DND-41 (cell line): Measurements from ENCODE around the gene JDP2.

Experiments
- ATAC-seq: fragments of 200-7000 bp; cut with Tn5 transposase; 3 replicates; pipeline ENCODE4 v1.9.1; 2021; ENCODE audit warnings: low read depth; ENCODE audit not compliant: insufficient read depth
- DNase-seq: peaks from one replicate; pipeline ENCODE4 v3.0.0-alpha.2; 2020
- H2AFZ ChIP-seq: 2 replicates; pipeline ENCODE4 v1.6.0; 2012; ENCODE audit warnings: low read depth, low read length
- H3K27ac ChIP-seq: 2 replicates; pipeline ENCODE4 v1.5.1; 2012; ENCODE audit warnings: low read length, inconsistent platforms
- H3K27me3 ChIP-seq: fragments of 200-600 bp; sonication (generic); 2 replicates; pipeline ENCODE4 v1.6.0; 2012; ENCODE audit warnings: low read length, mild to moderate bottlenecking, inconsistent platforms; ENCODE audit not compliant: insufficient read depth, poor library complexity
- H3K36me3 ChIP-seq: 2 replicates; pipeline ENCODE4 v1.5.1; 2012; ENCODE audit warnings: low read length, inconsistent platforms; ENCODE audit not compliant: insufficient read depth
- H3K4me1 ChIP-seq: 2 replicates; pipeline ENCODE4 v1.5.1; 2012; ENCODE audit warnings: mild to moderate bottlenecking, low read length; ENCODE audit not compliant: insufficient read depth
- H3K4me2 ChIP-seq: 2 replicates; pipeline ENCODE4 v1.6.0; 2012; ENCODE audit warnings: mild to moderate bottlenecking, moderate library complexity, low read length, inconsistent platforms; ENCODE audit not compliant: insufficient read depth
- H3K4me3 ChIP-seq, 2 experiments: fragments of 200-600 bp in 1 of 2; shearing (Covaris generic) in 1 of 2; 2 replicates each; pipeline ENCODE4 v1.5.1; 2012 to 2016; ENCODE audit warnings: inconsistent platforms in 2 of 2, low read length in 2 of 2, mild to moderate bottlenecking in 2 of 2, low read depth in 1 of 2, moderate library complexity in 1 of 2
- H3K79me2 ChIP-seq: 2 replicates; pipeline ENCODE4 v1.6.0; 2012; ENCODE audit warnings: low read length, inconsistent platforms; ENCODE audit not compliant: insufficient read depth
- H3K9ac ChIP-seq: 2 replicates; pipeline ENCODE4 v1.6.0; 2012; ENCODE audit warnings: low read depth, mild to moderate bottlenecking, inconsistent platforms, low read length, moderate library complexity
- H3K9me3 ChIP-seq: 2 replicates; pipeline ENCODE4 v1.5.1; 2012; ENCODE audit warnings: low read length, moderate library complexity, mild to moderate bottlenecking, inconsistent platforms; ENCODE audit not compliant: insufficient read depth, severe bottlenecking
- H4K20me1 ChIP-seq: 2 replicates; pipeline ENCODE4 v1.6.0; 2012; ENCODE audit warnings: low read length; ENCODE audit not compliant: insufficient read depth
- EZH2 ChIP-seq: IDR thresholded peaks from 3 replicates; pipeline ENCODE4 v1.6.1; 2012; ENCODE audit warnings: borderline replicate concordance, low read depth, mild to moderate bottlenecking, moderate library complexity, low read length, inconsistent platforms; ENCODE audit not compliant: severe bottlenecking
- TF ChIP-seq, protein P1 (sequence below): IDR thresholded peaks from 2 replicates; pipeline ENCODE4 v1.5.1; 2012; ENCODE audit warnings: borderline replicate concordance, low read length, moderate library complexity, mild to moderate bottlenecking; ENCODE audit not compliant: poor library complexity, severe bottlenecking; ENCODE audit errors: extremely low read depth

Gene JDP2

DNA sequence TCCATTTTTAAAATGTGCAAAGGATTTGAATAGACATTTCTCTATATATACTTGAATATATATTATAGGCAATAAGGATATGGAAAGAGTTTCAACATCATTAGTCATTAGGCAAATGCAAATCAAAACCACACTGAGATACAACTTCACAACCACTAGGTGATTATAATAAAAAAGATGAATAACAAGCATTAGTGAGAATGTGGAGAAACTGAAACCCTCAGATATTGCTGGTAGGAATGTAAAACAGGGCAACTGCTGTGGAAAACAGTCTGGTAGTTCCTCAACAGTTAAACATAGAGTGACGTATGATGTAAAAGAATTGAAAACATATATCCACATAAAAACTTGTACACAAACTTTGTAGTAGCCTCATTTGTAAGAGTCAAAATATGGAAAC is 82.7 kb downstream of the JDP2 start:
- H2AFZ ChIP-seq: no peak overlapping the region
- TF ChIP-seq, protein P1, sequence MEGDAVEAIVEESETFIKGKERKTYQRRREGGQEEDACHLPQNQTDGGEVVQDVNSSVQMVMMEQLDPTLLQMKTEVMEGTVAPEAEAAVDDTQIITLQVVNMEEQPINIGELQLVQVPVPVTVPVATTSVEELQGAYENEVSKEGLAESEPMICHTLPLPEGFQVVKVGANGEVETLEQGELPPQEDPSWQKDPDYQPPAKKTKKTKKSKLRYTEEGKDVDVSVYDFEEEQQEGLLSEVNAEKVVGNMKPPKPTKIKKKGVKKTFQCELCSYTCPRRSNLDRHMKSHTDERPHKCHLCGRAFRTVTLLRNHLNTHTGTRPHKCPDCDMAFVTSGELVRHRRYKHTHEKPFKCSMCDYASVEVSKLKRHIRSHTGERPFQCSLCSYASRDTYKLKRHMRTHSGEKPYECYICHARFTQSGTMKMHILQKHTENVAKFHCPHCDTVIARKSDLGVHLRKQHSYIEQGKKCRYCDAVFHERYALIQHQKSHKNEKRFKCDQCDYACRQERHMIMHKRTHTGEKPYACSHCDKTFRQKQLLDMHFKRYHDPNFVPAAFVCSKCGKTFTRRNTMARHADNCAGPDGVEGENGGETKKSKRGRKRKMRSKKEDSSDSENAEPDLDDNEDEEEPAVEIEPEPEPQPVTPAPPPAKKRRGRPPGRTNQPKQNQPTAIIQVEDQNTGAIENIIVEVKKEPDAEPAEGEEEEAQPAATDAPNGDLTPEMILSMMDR: no peak
- no peak for TF ChIP-seq EZH2
- no peak overlapping the region for H3K27ac ChIP-seq

DNA sequence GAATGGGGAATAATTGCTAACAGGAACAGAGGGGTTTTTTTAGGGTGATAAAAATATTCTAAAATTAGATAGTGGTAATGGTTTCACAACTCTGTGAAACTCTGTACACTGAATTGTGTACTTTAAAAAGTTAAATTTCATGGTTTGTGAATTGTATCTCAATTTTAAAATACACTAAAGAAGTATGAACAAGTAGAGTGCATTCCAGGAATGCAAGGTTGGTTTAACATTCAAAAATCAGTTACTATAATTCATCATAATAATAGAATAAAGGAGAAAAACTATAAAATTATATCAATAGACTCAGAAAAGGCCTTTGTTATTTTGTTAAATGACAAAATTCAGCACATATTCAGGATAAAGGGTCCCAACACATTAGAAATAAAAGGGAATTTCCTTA is 83.4 kb downstream of the JDP2 start:
- H3K27ac ChIP-seq: no peak overlapping the region
- no peaks in the 10 kb centered on the region for H3K4me1 ChIP-seq
- no peaks in the 10 kb centered on the region for H3K79me2 ChIP-seq
- no peak for DNase-seq
- no peaks in the 10 kb centered on the region for H3K27me3 ChIP-seq
- H3K4me3 ChIP-seq: no peak overlapping the region
- H3K9ac ChIP-seq: no peak overlapping the region
- no peak overlapping the region for H3K4me2 ChIP-seq
- TF ChIP-seq EZH2: no peak
- TF ChIP-seq, protein P1: no peak
- no peaks in the 10 kb centered on the region for H3K36me3 ChIP-seq
- H2AFZ ChIP-seq: no peak overlapping the region
- ATAC-seq: no peak
- no peaks in the 10 kb centered on the region for H3K9me3 ChIP-seq
- H4K20me1 ChIP-seq: no peaks in the 10 kb centered on the region

More for the DNA sequence above, 82.7 kb downstream of the JDP2 start:
- H3K27me3 ChIP-seq: no peaks in the 10 kb centered on the region
- H3K9me3 ChIP-seq: no peaks in the 10 kb centered on the region
- no peaks in the 10 kb centered on the region for H4K20me1 ChIP-seq
- DNase-seq (no peak), ATAC-seq (no peak)
- no peak overlapping the region for H3K9ac ChIP-seq
- H3K4me1 ChIP-seq: no peaks in the 10 kb centered on the region
- no peaks in the 10 kb centered on the region for H3K79me2 ChIP-seq
- no peak overlapping the region for H3K4me2 ChIP-seq
- H3K36me3 ChIP-seq: no peaks in the 10 kb centered on the region
- no peak overlapping the region for H3K4me3 ChIP-seq

DNA sequence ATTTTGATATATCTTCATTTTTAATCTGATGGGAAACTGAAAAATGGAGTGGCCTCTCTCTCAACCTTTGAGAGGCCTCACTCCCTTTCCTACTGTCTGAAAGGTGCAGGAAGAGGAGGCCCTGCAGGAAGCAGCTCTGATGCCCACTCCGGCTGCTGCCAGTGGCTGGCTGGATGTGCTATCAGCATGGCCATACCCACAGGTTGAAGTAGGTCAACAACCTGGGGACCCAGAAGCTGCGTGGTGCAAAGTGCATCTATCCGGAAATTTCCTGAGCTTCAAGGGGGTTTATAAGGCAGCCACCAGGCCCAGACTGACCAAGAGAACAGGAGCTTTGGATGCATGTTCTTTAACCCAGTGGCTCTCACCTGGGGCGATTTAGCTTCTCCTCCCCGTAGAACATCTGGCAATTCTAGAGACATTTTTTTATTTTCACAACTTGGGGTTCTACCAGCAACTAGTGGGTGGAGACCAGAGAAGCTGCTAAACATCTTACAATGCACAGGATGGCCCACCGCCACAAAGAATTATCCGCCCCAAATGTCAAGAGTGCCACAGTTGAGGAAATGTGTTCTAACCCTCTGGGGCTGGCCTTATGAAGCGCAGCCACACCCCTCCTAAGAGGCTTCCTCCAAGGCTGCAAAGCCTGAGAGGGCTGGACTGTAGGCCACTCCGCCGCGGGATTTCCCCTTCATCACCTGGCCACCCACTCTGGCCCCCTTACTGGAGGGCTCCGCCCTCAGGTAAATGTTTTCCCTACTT is 86.3 kb downstream of the JDP2 start:
- Histone ChIP-seq H3K36me3 (no peaks in the 10 kb centered on the region), H3K4me3 (no peak overlapping the region), H4K20me1 (no peaks in the 10 kb centered on the region), H2AFZ (no peak overlapping the region), H3K27me3 (no peaks in the 10 kb centered on the region), H3K4me2 (no peak overlapping the region), H3K9ac (no peak overlapping the region), H3K4me1 (no peaks in the 10 kb centered on the region), H3K9me3 (no peaks in the 10 kb centered on the region), H3K79me2 (no peaks in the 10 kb centered on the region), H3K27ac (no peak overlapping the region)
- DNase-seq (no peak), ATAC-seq (no peak)
- TF ChIP-seq EZH2: no peak
- TF ChIP-seq, protein P1: no peak
